H9 (cell line): ENCODE measurements around the gene RAB33A. TPM values are rescaled to one million over a fixed set of nuclear protein-coding genes. Genes with fewer than 3 reads are reported as not detected.

Experiments used
- DNase-seq: peaks from one replicate; pipeline ENCODE4 v3.0.0-alpha.2; 2017
- H2AFZ ChIP-seq: one replicate; pipeline ENCODE4 v1.6.1; 2013; ENCODE audit warnings: mild to moderate bottlenecking, low read length, control low read depth, moderate library complexity
- H2AK5ac ChIP-seq: 2 replicates; pipeline ENCODE4 v1.6.1; 2013; ENCODE audit warnings: low read length, control low read depth, mixed read lengths; ENCODE audit not compliant: insufficient read length
- H2BK120ac ChIP-seq: one replicate; pipeline ENCODE4 v1.6.1; 2013; ENCODE audit warnings: low read depth, mild to moderate bottlenecking, low read length, control low read depth, inconsistent platforms; ENCODE audit not compliant: poor library complexity, severe bottlenecking
- H2BK12ac ChIP-seq: 2 replicates; pipeline ENCODE4 v1.6.1; 2013; ENCODE audit warnings: low read length, control low read depth, mixed read lengths, low read depth; ENCODE audit not compliant: insufficient read length
- H2BK15ac ChIP-seq: 2 replicates; pipeline ENCODE4 v1.6.1; 2013; ENCODE audit warnings: low read depth, low read length, control low read depth
- H2BK20ac ChIP-seq: one replicate; pipeline ENCODE4 v1.6.1; 2013; ENCODE audit warnings: low read depth, mild to moderate bottlenecking, low read length, control low read depth, inconsistent platforms; ENCODE audit not compliant: poor library complexity, severe bottlenecking
- H2BK5ac ChIP-seq: 2 replicates; pipeline ENCODE4 v1.6.1; 2013; ENCODE audit warnings: low read length, control low read depth, mixed read lengths; ENCODE audit not compliant: insufficient read length
- H3K14ac ChIP-seq: 2 replicates; pipeline ENCODE4 v1.6.1; 2013; ENCODE audit warnings: low read length, control low read depth; ENCODE audit not compliant: insufficient read depth
- H3K18ac ChIP-seq: 2 replicates; pipeline ENCODE4 v1.6.1; 2013; ENCODE audit warnings: low read depth, mild to moderate bottlenecking, mixed read lengths, low read length, control low read depth; ENCODE audit not compliant: insufficient read length
- H3K23ac ChIP-seq: 2 replicates; pipeline ENCODE4 v1.6.1; 2013; ENCODE audit warnings: low read length, control low read depth, mixed read lengths, low read depth; ENCODE audit not compliant: insufficient read length
- H3K23me2 ChIP-seq: 2 replicates; pipeline ENCODE4 v1.6.1; 2013; ENCODE audit warnings: low read depth, mild to moderate bottlenecking, mixed read lengths, low read length, control low read depth; ENCODE audit not compliant: insufficient read length, poor library complexity, severe bottlenecking
- H3K27ac ChIP-seq: 2 replicates; pipeline ENCODE4 v1.5.1; 2013; ENCODE audit warnings: low read length, control low read depth, mixed read lengths, low read depth; ENCODE audit not compliant: insufficient read length
- H3K27me3 ChIP-seq: 2 replicates; pipeline ENCODE4 v1.6.1; 2013; ENCODE audit warnings: low read length, control low read depth, inconsistent platforms; ENCODE audit not compliant: insufficient read depth
- H3K4ac ChIP-seq: 2 replicates; pipeline ENCODE4 v1.6.1; 2013; ENCODE audit warnings: low read depth, mild to moderate bottlenecking, control low read depth, inconsistent platforms, low read length, moderate library complexity
- H3K4me1 ChIP-seq: 2 replicates; pipeline ENCODE4 v1.6.1; 2013; ENCODE audit warnings: low read length, control low read depth, inconsistent platforms; ENCODE audit not compliant: insufficient read depth
- H3K4me2 ChIP-seq: 2 replicates; pipeline ENCODE4 v1.6.1; 2013; ENCODE audit warnings: low read length, control low read depth, mixed read lengths; ENCODE audit not compliant: insufficient read length, insufficient read depth
- H3K56ac ChIP-seq: 2 replicates; pipeline ENCODE4 v1.6.1; 2013; ENCODE audit warnings: low read depth, mild to moderate bottlenecking, mixed read lengths, low read length, control low read depth; ENCODE audit not compliant: insufficient read length
- H3K79me1 ChIP-seq: 2 replicates; pipeline ENCODE4 v1.6.1; 2013; ENCODE audit warnings: low read depth, mild to moderate bottlenecking, moderate library complexity, low read length, control low read depth, inconsistent platforms; ENCODE audit not compliant: insufficient read depth, poor library complexity, severe bottlenecking
- H3K79me2 ChIP-seq: 2 replicates; pipeline ENCODE4 v1.6.1; 2013; ENCODE audit warnings: low read length, control low read depth, inconsistent platforms; ENCODE audit not compliant: insufficient read depth
- H3K9ac ChIP-seq: 2 replicates; pipeline ENCODE4 v1.6.1; 2013; ENCODE audit warnings: low read length, control low read depth, mixed read lengths; ENCODE audit not compliant: insufficient read length; ENCODE audit errors: extremely low read depth
- H3K9me3 ChIP-seq: one replicate; pipeline ENCODE4 v1.6.1; 2013; ENCODE audit warnings: low read depth, low read length, inconsistent platforms; ENCODE audit not compliant: control insufficient read depth
- H3T11ph ChIP-seq: one replicate; pipeline ENCODE4 v1.6.1; 2013; ENCODE audit warnings: mild to moderate bottlenecking, low read length, control low read depth, inconsistent platforms
- H4K20me1 ChIP-seq: one replicate; pipeline ENCODE4 v1.6.1; 2013; ENCODE audit not compliant: control insufficient read depth, insufficient read length, insufficient read depth
- H4K5ac ChIP-seq: 2 replicates; pipeline ENCODE4 v1.6.1; 2013; ENCODE audit warnings: low read depth, mild to moderate bottlenecking, mixed read lengths, low read length, control low read depth; ENCODE audit not compliant: insufficient read length
- H4K8ac ChIP-seq: replicated peaks from 2 replicates; pipeline ENCODE4 v1.6.1; 2013; ENCODE audit warnings: low read length, control low read depth, mixed read lengths, low read depth; ENCODE audit not compliant: insufficient read length
- H4K91ac ChIP-seq: 2 replicates; pipeline ENCODE4 v1.6.1; 2013; ENCODE audit warnings: low read depth, mild to moderate bottlenecking, moderate library complexity, mixed read lengths, low read length, control low read depth; ENCODE audit not compliant: insufficient read length
- H3K27ac Mint-ChIP-seq, 3 experiments: 2 replicates in 2 of 3; 3 replicates in 1 of 3; pipeline ENCODE4 v1.8.0; 2020 to 2021; ENCODE audit warnings: mixed read lengths in 3 of 3, mild to moderate bottlenecking in 1 of 3, moderate library complexity in 1 of 3
- H3K27me3 Mint-ChIP-seq: 2 replicates; pipeline ENCODE4 v1.8.0; 2021; ENCODE audit warnings: low read depth, mild to moderate bottlenecking, moderate library complexity, mixed read lengths
- H3K36me3 Mint-ChIP-seq, 3 experiments: 2 replicates in 2 of 3; 3 replicates in 1 of 3; pipeline ENCODE4 v1.8.0; 2020 to 2021; ENCODE audit warnings: low read depth in 3 of 3, mixed read lengths in 3 of 3; ENCODE audit not compliant: insufficient read depth in 1 of 3
- H3K4me1 Mint-ChIP-seq, 2 experiments: 2 replicates each; pipeline ENCODE4 v1.8.0; 2020; ENCODE audit warnings: mixed read lengths in 2 of 2
- H3K4me3 Mint-ChIP-seq, 2 experiments: 2 replicates in 1 of 2; 3 replicates in 1 of 2; pipeline ENCODE4 v1.8.0; 2020 to 2021; ENCODE audit warnings: mild to moderate bottlenecking in 2 of 2, mixed read lengths in 2 of 2, moderate library complexity in 1 of 2
- H3K9me3 Mint-ChIP-seq, 2 experiments: 2 replicates in 1 of 2; 3 replicates in 1 of 2; pipeline ENCODE4 v1.8.0; 2020; ENCODE audit warnings: mild to moderate bottlenecking in 2 of 2, mixed read lengths in 2 of 2, moderate library complexity in 1 of 2
- CTCF ChIP-seq: fragments of 200-600 bp; sonication (generic); conservative IDR thresholded peaks from 3 replicates; pipeline ENCODE4 v1.8.0; 2021; ENCODE audit warnings: antibody characterized with exemption, mild to moderate bottlenecking
- WGBS: extraction: QIAGEN DNeasy Blood & Tissue Kit; methylation state at CpG from one replicate; pipeline ENCODE4 v1.1.7; 2013; ENCODE audit warnings: missing lambda C conversion rate, low lambda C conversion rate, mixed read lengths; ENCODE audit not compliant: insufficient read length; ENCODE audit errors: extremely low coverage; 5-methylcytosine and 5-hydroxymethylcytosine counted together
- total RNA-seq: library from RNA; stranded (reverse); gene quantifications from 2 replicates; pipeline ENCODE4 v1.2.1, GENCODE V29; 2021

Gene RAB33A
- total RNA-seq, 1 experiment from 2014 or later, result 0.59 TPM

- no peak overlapping the region for H3K4me3 Mint-ChIP-seq
- no peak overlapping the region for H3K9ac ChIP-seq
- no peak for TF ChIP-seq CTCF
- no peak overlapping the region for H4K8ac ChIP-seq
- H3K79me2 ChIP-seq, result peaks cover 4% of the 10 kb centered on the region; the same call in 1 of the 2 replicates
- no peaks in the 10 kb centered on the region for H3K4me1 ChIP-seq
- H3K23me2 ChIP-seq, result peaks cover 3% of the 10 kb centered on the region
- peaks cover 10% of the 10 kb centered on the region for H3K9me3 ChIP-seq
- DNase-seq, result no peak
- H2BK5ac ChIP-seq, result no peak overlapping the region
- no peak overlapping the region for H2BK12ac ChIP-seq
- H3K4me1 Mint-ChIP-seq, result peaks cover 9% of the 10 kb centered on the region in 2 experiments; a peak in 3 of 4 replicates
- no CpG with 5 or more reads among the region's 6 CpGs for WGBS
- H3K36me3 Mint-ChIP-seq, result no peaks in the 10 kb centered on the region; a peak in 2 of 7 replicates
- H3K56ac ChIP-seq, result no peak overlapping the region
- no peak overlapping the region for H2AFZ ChIP-seq
- H2BK15ac ChIP-seq, result no peak overlapping the region
- H3K18ac ChIP-seq, result no peak overlapping the region
- peaks cover 0 to 57% of the 10 kb centered on the region in 2 experiments; a peak in 2 of 5 replicates for H3K9me3 Mint-ChIP-seq
- no peak overlapping the region for H3K27ac Mint-ChIP-seq
- H3K14ac ChIP-seq, result no peak overlapping the region
- no peaks in the 10 kb centered on the region for H3K79me1 ChIP-seq
- H2AK5ac ChIP-seq, result no peak overlapping the region
- no peak overlapping the region for H3K4me2 ChIP-seq
- no peak overlapping the region for H2BK120ac ChIP-seq
- no peaks in the 10 kb centered on the region for H3K27me3 ChIP-seq
- no peak overlapping the region for H4K5ac ChIP-seq
- no peak overlapping the region for H2BK20ac ChIP-seq
- H4K91ac ChIP-seq, result no peak overlapping the region
- no peak overlapping the region for H3T11ph ChIP-seq
- H3K23ac ChIP-seq, result no peak overlapping the region
- no peaks in the 10 kb centered on the region for H4K20me1 ChIP-seq
- H3K27me3 Mint-ChIP-seq, result no peaks in the 10 kb centered on the region
- H3K4ac ChIP-seq, result no peak overlapping the region
- H3K27ac ChIP-seq, result no peak overlapping the region
Observed at GRCh38 chrX:130162094-130162735, 9.5 kb upstream of the RAB33A start.
